K562 (cell line): ENCODE measurements around the gene DOK3. TPM values are rescaled to one million over a fixed set of nuclear protein-coding genes. Genes with fewer than 3 reads are reported as not detected.
A peak's percentile ranks its signal among the peaks of the same experiment; 100 is the strongest.

ENCODE experiments used
- ATAC-seq: fragments of 200-7000 bp; cut with Tn5 transposase; 3 replicates; pipeline ENCODE4 v1.9.1; 2020; ENCODE audit warnings: moderate library complexity
- BruUV-seq: library from RNA; stranded (reverse); fragments of 400-500 nt; replicated peaks from 2 replicates; lab custom pipeline; 2021; lab: Mats Ljungman, UMichigan
- CTCF ChIA-PET: fragments of 300-600 bp; formaldehyde crosslinking; extraction: SDS; loops from one replicate; lab custom pipeline; 2021; ENCODE audit warnings: low intra/inter-chr PET ratio; lab: Yijun Ruan, JAX
- POLR2A ChIA-PET: fragments of 300-600, 350-650 bp; sonication (Branson Sonifier 250); formaldehyde crosslinking; extraction: SDS; loops from one replicate; lab custom pipeline; 2021; ENCODE audit warnings: antibody characterized with exemption, inconsistent platforms; lab: Yijun Ruan, JAX
- DNase-seq, 4 experiments: peaks; one replicate each; pipeline versions ENCODE4 v3.0.0 to v3.0.0-alpha.2; 2011 to 2018; ENCODE audit warnings: low spot score in 3 of 4, mixed read lengths in 3 of 4; ENCODE audit errors: extremely low read depth in 1 of 4
- FAIRE-seq: peaks from 2 replicates; lab custom pipeline; 2011; peaks lifted over from hg19 to GRCh38; lab: Jason Lieb, UNC
- H2AFZ ChIP-seq: 2 replicates; pipeline ENCODE4 v1.6.0; 2011; ENCODE audit warnings: low read depth, low read length, control low read depth, inconsistent platforms
- H3K27ac ChIP-seq: fragments of 200-600 bp; 3 replicates; pipeline ENCODE4 v1.8.0; 2011; ENCODE audit warnings: low read depth, mild to moderate bottlenecking, control low read depth, inconsistent platforms, low read length, moderate library complexity, mixed read lengths; ENCODE audit errors: extremely low read depth
- H3K27me3 ChIP-seq, 2 experiments: fragments of 300-600 bp in 1 of 2; 2 replicates in 1 of 2; 3 replicates in 1 of 2; pipeline versions ENCODE4 v1.6.0 to v1.8.0; 2011; ENCODE audit warnings: inconsistent platforms in 2 of 2, low read length in 2 of 2, mild to moderate bottlenecking in 1 of 2, mixed read lengths in 1 of 2, moderate library complexity in 1 of 2; ENCODE audit not compliant: control insufficient read depth in 2 of 2, insufficient read depth in 2 of 2
- H3K36me3 ChIP-seq: fragments of 300-600 bp; 3 replicates; pipeline ENCODE4 v1.8.0; 2011; ENCODE audit warnings: mild to moderate bottlenecking, low read length, inconsistent platforms; ENCODE audit not compliant: control insufficient read depth, insufficient read depth
- H3K4me1 ChIP-seq, 2 experiments: fragments of 200-600 bp in 1 of 2; replicated peaks in 1 of 2; 2 replicates in 1 of 2; 3 replicates in 1 of 2; pipeline versions ENCODE4 v1.5.1 to v1.8.0; 2011; ENCODE audit warnings: inconsistent platforms in 2 of 2, low read length in 2 of 2, mild to moderate bottlenecking in 1 of 2, mixed read lengths in 1 of 2, moderate library complexity in 1 of 2; ENCODE audit not compliant: control insufficient read depth in 2 of 2, insufficient read depth in 2 of 2
- H3K4me2 ChIP-seq: 2 replicates; pipeline ENCODE4 v1.6.1; 2011; ENCODE audit warnings: low read length, control low read depth, inconsistent platforms, mixed read lengths; ENCODE audit not compliant: insufficient read depth
- H3K4me3 ChIP-seq: fragments of 200-600 bp; sonication (generic), shearing (Covaris generic); 2 replicates; pipeline ENCODE4 v1.5.1; 2016; ENCODE audit warnings: control low read depth, inconsistent platforms
- H3K79me2 ChIP-seq: fragments of 200-600 bp; 3 replicates; pipeline ENCODE4 v1.8.0; 2011; ENCODE audit warnings: low read length, inconsistent platforms; ENCODE audit not compliant: control insufficient read depth, insufficient read depth
- H3K9ac ChIP-seq, 2 experiments: 2 replicates each; pipeline versions ENCODE4 v1.6.0 to v1.6.1; 2011; ENCODE audit warnings: low read depth in 2 of 2, low read length in 2 of 2, control low read depth in 1 of 2, inconsistent platforms in 1 of 2, mild to moderate bottlenecking in 1 of 2, mixed read lengths in 1 of 2; ENCODE audit not compliant: insufficient read depth in 1 of 2
- H3K9me1 ChIP-seq: one replicate; pipeline ENCODE4 v1.6.0; 2011; ENCODE audit warnings: inconsistent platforms, mild to moderate bottlenecking, low read length, moderate library complexity; ENCODE audit not compliant: control insufficient read depth, insufficient read depth
- H3K9me3 ChIP-seq: replicated peaks from 2 replicates; pipeline ENCODE4 v1.5.1; 2011; ENCODE audit warnings: low read depth, low read length, inconsistent platforms; ENCODE audit not compliant: control insufficient read depth, insufficient read depth
- H4K20me1 ChIP-seq: replicated peaks from 2 replicates; pipeline ENCODE4 v1.6.1; 2011; ENCODE audit warnings: low read length, inconsistent platforms, mixed read lengths; ENCODE audit not compliant: control insufficient read depth, insufficient read depth
- BCOR ChIP-seq: fragments of 450-650 bp; IDR thresholded peaks from 2 replicates; pipeline ENCODE4 v1.6.1; 2016
- CBFA2T3 ChIP-seq: fragments of 450-650 bp; IDR thresholded peaks from 2 replicates; pipeline ENCODE4 v1.6.1; 2017
- EHMT2 ChIP-seq: fragments of 450-650 bp; IDR thresholded peaks from 2 replicates; pipeline ENCODE4 v1.6.1; 2018; ENCODE audit warnings: antibody characterized with exemption
- LARP7 ChIP-seq: fragments of 450-650 bp; IDR thresholded peaks from 2 replicates; pipeline ENCODE4 v1.6.1; 2016
- ZBTB17 ChIP-seq: fragments of 450-650 bp; formaldehyde crosslinking; IDR thresholded peaks from 2 replicates; pipeline ENCODE4 v1.4.0; 2020; ENCODE audit warnings: mild to moderate bottlenecking
- ZNF785 ChIP-seq: fragments of 250-450 bp; sonication (Bioruptor Pico); IDR thresholded peaks from 2 replicates; pipeline ENCODE4 v1.4.0; 2020; ENCODE audit warnings: mild to moderate bottlenecking
- ZSCAN32 ChIP-seq: fragments of 450-650 bp; formaldehyde crosslinking; IDR thresholded peaks from 2 replicates; pipeline ENCODE4 v1.4.0; 2020; ENCODE audit warnings: mild to moderate bottlenecking, moderate library complexity
- WGBS: fragments of 100-300 bp; shearing (Covaris generic); methylation state at CpG from one replicate; pipeline ENCODE4 v1.1.6; 2016; ENCODE audit warnings: low coverage, mixed read lengths; ENCODE audit not compliant: insufficient coverage; ENCODE audit errors: missing lambda C conversion rate; 5-methylcytosine and 5-hydroxymethylcytosine counted together
- in situ Hi-C: fragments of 300-500 bp; cut with MboI; formaldehyde crosslinking; loops from 4 replicates; pipeline ENCODE4 v1.15.0; 2018; ENCODE audit warnings: inconsistent platforms, mixed read lengths
- intact Hi-C: fragments of 100-400 bp; cut with micrococcal nuclease; formaldehyde crosslinking; loops from 2 replicates; pipeline ENCODE4 v1.14.2; 2022
- polyA plus RNA-seq, 8 experiments: library from polyadenylated mRNA; depleted of rRNA in 4 of 8; stranded (reverse) in 5 of 8; unstranded in 3 of 8; fragments of >200 nt; fragmentation: Nextera tagmentation in 2 of 8; fragmentation: Illumina TruSeq in 1 of 8; extraction: Ambion mirVana in 2 of 8; extraction: Trizol in 1 of 8; gene quantifications; 2 replicates each; pipeline versions ENCODE4 v1.2.1 to v1.2.3, GENCODE V29; 2011 to 2014; ENCODE audit warnings: inconsistent platforms in 1 of 8, missing spikeins in 1 of 8
- total RNA-seq, 7 experiments: library from RNA; depleted of rRNA in 6 of 7; stranded (reverse); fragments of >200 nt in 6 of 7; fragmentation: Illumina TruSeq in 2 of 7; extraction: Trizol in 2 of 7; gene quantifications; 2 replicates each; pipeline versions ENCODE4 v1.2.1 to v1.2.3, GENCODE V29; 2011 to 2021; ENCODE audit warnings: low replicate concordance in 1 of 7
- TF ChIP-seq, protein P1 (sequence below): fragments of 150-350 bp; conservative IDR thresholded peaks from 2 replicates; pipeline ENCODE4 v1.6.1; 2014; ENCODE audit warnings: low read length
- TF ChIP-seq, protein P2 (sequence below): fragments of 450-650 bp; formaldehyde crosslinking; IDR thresholded peaks from 2 replicates; pipeline ENCODE4 v1.4.0; 2020; ENCODE audit warnings: mild to moderate bottlenecking, moderate library complexity
- TF ChIP-seq, protein P3 (sequence below): sonication (generic); formaldehyde crosslinking; IDR thresholded peaks from 2 replicates; pipeline ENCODE4 v1.8.0; 2023; ENCODE audit warnings: missing genetic modification reagents, mild to moderate bottlenecking, borderline replicate concordance
- TF ChIP-seq, protein P4 (sequence below): fragments of 200-800 bp; sonication (Bioruptor generic); IDR thresholded peaks from 2 replicates; pipeline ENCODE4 v1.6.1; 2017; ENCODE audit warnings: missing genetic modification characterization, missing compliant biosample characterization

DOK3 gene
- total and polyA plus RNA-seq, 9 of the 15 experiments (the other 6 are each of a cell fraction or from before 2014, with no cell fraction given): 1.3 to 23.0 (median 8.0) TPM

DNA sequence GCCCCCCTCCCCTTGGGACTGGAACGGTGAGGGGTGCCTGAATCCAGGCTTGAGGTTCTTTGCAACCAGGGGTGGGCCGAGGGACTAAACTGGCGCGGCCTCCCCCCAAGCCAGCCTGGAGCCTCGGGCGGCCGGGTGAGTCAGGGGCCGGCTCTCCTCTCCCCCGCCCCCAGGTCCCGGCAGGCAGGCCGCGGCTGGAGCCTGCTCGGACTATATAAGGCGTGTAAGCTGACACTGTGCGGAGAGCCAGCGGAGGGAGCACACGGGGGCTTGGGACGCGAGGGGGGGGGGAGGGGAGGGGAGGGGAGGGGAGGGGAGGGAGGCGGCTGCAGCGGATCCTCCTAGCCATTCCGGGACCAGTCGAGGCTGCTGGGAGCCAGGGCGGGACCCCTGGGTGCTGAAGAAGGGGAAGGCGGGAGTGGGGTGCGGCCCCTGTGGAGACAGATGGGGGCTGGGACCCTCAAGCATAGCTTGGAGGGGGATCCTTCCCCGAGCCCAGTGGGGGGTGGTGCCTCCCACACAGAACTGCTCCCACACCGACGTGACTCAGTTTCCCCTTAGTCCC is 12.8 kb downstream of the DOK3 start:
- DNase-seq (peak; percentile 71 to 95 (median 81)), ATAC-seq (peak; percentile 76), FAIRE-seq (peak; percentile 58)
- Histone ChIP-seq H3K4me1 (peaks cover 57 to 91% of the 10 kb centered on the region in 2 experiments), H3K79me2 (peaks cover 51% of the 10 kb centered on the region), H3K4me2 (peak overlapping the region; percentile 91), H4K20me1 (no peaks in the 10 kb centered on the region; the same call in 1 of the 2 replicates), H3K9me1 (no peaks in the 10 kb centered on the region), H3K9me3 (no peaks in the 10 kb centered on the region), H3K27ac (peak overlapping the region; percentile 95), H3K27me3 (no peaks in the 10 kb centered on the region), H3K4me3 (peak overlapping the region; percentile 82), H3K9ac (peak overlapping the region; percentile 89 to 98), H3K36me3 (peaks cover 40% of the 10 kb centered on the region; the same call in 2 of the 3 replicates), H2AFZ (peak overlapping the region; percentile 36; the same call in 1 of the 2 replicates)
- ChIA-PET CTCF (no interaction called here), POLR2A (interaction anchor here (0.5 to 2.7 kb wide), 18 partner anchors 9 to 130 kb away, joined by 3 to 26 read pairs (median 5); partner anchors contain the start of gene DOK3)
- intact Hi-C loops: loop anchor here (1.0 to 5.0 kb wide), 3 partner anchors 41 to 180 kb away; partner anchors contain the start of gene FAM193B
- in situ Hi-C loops: no loop called here
- 0% methylated on average over 4 of the region's 29 CpGs for WGBS
- no TSS peak for BruUV-seq
- TF ChIP-seq EHMT2 (no peak), LARP7 (no peak), ZBTB17 (CRISPR knock-in tag) (no peak), BCOR (peak; percentile 80; the same call in 1 of the 2 replicates), ZNF785 (CRISPR knock-in tag) (no peak), CBFA2T3 (no peak), ZSCAN32 (CRISPR knock-in tag) (no peak)
- TF ChIP-seq, protein P1, sequence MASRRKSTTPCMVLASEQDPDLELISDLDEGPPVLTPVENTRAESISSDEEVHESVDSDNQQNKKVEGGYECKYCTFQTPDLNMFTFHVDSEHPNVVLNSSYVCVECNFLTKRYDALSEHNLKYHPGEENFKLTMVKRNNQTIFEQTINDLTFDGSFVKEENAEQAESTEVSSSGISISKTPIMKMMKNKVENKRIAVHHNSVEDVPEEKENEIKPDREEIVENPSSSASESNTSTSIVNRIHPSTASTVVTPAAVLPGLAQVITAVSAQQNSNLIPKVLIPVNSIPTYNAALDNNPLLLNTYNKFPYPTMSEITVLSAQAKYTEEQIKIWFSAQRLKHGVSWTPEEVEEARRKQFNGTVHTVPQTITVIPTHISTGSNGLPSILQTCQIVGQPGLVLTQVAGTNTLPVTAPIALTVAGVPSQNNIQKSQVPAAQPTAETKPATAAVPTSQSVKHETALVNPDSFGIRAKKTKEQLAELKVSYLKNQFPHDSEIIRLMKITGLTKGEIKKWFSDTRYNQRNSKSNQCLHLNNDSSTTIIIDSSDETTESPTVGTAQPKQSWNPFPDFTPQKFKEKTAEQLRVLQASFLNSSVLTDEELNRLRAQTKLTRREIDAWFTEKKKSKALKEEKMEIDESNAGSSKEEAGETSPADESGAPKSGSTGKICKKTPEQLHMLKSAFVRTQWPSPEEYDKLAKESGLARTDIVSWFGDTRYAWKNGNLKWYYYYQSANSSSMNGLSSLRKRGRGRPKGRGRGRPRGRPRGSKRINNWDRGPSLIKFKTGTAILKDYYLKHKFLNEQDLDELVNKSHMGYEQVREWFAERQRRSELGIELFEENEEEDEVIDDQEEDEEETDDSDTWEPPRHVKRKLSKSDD: no peak
- TF ChIP-seq, protein P2, sequence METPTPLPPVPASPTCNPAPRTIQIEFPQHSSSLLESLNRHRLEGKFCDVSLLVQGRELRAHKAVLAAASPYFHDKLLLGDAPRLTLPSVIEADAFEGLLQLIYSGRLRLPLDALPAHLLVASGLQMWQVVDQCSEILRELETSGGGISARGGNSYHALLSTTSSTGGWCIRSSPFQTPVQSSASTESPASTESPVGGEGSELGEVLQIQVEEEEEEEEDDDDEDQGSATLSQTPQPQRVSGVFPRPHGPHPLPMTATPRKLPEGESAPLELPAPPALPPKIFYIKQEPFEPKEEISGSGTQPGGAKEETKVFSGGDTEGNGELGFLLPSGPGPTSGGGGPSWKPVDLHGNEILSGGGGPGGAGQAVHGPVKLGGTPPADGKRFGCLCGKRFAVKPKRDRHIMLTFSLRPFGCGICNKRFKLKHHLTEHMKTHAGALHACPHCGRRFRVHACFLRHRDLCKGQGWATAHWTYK (CRISPR knock-in tag): no peak
- TF ChIP-seq, protein P3, sequence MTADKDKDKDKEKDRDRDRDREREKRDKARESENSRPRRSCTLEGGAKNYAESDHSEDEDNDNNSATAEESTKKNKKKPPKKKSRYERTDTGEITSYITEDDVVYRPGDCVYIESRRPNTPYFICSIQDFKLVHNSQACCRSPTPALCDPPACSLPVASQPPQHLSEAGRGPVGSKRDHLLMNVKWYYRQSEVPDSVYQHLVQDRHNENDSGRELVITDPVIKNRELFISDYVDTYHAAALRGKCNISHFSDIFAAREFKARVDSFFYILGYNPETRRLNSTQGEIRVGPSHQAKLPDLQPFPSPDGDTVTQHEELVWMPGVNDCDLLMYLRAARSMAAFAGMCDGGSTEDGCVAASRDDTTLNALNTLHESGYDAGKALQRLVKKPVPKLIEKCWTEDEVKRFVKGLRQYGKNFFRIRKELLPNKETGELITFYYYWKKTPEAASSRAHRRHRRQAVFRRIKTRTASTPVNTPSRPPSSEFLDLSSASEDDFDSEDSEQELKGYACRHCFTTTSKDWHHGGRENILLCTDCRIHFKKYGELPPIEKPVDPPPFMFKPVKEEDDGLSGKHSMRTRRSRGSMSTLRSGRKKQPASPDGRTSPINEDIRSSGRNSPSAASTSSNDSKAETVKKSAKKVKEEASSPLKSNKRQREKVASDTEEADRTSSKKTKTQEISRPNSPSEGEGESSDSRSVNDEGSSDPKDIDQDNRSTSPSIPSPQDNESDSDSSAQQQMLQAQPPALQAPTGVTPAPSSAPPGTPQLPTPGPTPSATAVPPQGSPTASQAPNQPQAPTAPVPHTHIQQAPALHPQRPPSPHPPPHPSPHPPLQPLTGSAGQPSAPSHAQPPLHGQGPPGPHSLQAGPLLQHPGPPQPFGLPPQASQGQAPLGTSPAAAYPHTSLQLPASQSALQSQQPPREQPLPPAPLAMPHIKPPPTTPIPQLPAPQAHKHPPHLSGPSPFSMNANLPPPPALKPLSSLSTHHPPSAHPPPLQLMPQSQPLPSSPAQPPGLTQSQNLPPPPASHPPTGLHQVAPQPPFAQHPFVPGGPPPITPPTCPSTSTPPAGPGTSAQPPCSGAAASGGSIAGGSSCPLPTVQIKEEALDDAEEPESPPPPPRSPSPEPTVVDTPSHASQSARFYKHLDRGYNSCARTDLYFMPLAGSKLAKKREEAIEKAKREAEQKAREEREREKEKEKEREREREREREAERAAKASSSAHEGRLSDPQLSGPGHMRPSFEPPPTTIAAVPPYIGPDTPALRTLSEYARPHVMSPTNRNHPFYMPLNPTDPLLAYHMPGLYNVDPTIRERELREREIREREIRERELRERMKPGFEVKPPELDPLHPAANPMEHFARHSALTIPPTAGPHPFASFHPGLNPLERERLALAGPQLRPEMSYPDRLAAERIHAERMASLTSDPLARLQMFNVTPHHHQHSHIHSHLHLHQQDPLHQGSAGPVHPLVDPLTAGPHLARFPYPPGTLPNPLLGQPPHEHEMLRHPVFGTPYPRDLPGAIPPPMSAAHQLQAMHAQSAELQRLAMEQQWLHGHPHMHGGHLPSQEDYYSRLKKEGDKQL (CRISPR knock-in tag): no peak
- TF ChIP-seq, protein P4, sequence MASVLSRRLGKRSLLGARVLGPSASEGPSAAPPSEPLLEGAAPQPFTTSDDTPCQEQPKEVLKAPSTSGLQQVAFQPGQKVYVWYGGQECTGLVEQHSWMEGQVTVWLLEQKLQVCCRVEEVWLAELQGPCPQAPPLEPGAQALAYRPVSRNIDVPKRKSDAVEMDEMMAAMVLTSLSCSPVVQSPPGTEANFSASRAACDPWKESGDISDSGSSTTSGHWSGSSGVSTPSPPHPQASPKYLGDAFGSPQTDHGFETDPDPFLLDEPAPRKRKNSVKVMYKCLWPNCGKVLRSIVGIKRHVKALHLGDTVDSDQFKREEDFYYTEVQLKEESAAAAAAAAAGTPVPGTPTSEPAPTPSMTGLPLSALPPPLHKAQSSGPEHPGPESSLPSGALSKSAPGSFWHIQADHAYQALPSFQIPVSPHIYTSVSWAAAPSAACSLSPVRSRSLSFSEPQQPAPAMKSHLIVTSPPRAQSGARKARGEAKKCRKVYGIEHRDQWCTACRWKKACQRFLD (CRISPR knock-in tag): peak; percentile 84
